HG03025 (cell line): ENCODE data around the gene TOX3.

Experiments used
- ATAC-seq: cut with Tn5 transposase; IDR thresholded peaks from one replicate; pipeline ENCODE4 v1.9.1; 2021; ENCODE audit warnings: mild to moderate bottlenecking, moderate library complexity; ENCODE audit not compliant: unreplicated experiment, low FRiP score

The TOX3 gene

DNA sequence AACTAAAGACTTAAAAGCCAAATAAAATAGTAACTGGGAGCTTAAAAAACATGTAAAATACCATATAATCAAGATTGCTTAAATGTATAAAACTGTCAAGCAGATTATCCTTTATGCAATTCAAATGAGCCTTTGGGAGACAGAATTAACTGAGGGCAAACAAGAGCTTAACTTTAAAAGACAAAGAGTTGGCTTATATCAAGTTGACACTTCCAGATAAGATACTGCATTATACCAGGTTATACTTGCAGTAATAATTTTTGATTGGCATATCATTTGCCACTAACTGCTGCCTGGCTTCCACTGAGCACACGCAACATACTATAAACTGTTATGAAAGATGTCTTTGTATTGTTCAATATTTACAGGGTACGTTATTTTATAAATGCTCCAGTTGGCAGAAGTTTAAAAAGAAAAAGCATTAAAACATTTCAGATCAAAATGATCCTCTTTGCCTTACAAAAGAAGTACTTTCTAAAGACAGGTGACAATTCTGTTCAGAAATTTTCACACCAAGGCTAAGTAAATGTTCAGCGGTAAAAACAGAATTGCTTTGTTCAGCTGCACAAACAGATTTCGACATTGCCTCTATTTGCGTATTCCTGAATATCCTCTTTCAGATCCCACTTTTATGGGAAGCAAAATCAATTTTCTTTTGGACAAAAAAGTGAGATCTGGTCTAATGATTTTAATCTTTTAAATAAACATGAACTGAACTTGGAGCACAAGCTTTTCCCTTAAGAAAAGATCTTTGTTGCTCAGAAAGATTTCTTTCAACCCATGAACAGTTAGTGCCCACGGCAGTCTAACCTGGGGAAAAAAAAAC is 50.7 kb downstream of the TOX3 start:
- ATAC-seq = no peak

DNA sequence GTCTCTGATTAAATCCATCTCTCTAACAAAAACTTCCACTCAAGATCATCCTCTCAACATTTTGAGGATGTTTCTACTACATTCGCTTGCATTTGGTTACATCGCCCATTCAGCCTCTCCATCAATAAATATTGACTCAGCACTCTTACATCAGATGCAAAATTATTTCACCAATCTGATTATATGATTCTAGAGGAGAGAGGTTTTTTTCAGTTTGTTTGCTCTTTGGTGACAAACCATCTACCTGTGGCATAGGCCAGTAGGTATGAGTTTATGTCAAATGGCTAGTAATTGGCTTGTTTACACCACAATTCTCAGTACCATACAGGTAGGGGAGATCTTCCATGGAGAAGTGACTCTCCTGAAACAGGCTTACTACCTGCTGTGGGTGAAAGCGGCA is 52.3 kb downstream of the TOX3 start:
- ATAC-seq = no peak

DNA sequence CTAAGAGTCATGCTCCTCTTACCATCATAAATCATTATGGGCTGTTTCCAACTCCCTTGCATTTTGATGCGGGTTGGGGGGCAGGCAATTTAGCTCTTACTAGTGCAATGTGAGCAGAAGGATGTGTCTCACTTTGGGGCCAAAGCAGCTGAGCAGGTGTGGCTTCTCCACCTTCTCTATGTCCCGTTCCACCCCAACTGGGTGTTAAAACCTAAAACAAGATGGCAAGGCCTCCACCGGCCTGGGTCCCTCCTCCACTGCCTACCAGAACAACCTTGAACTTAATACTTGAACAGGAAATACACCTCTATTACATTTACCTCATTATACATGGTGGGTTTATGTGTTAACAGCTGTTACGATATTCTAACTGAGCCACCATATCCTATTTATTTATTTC is 52.8 kb downstream of the TOX3 start:
- ATAC-seq = no peak

DNA sequence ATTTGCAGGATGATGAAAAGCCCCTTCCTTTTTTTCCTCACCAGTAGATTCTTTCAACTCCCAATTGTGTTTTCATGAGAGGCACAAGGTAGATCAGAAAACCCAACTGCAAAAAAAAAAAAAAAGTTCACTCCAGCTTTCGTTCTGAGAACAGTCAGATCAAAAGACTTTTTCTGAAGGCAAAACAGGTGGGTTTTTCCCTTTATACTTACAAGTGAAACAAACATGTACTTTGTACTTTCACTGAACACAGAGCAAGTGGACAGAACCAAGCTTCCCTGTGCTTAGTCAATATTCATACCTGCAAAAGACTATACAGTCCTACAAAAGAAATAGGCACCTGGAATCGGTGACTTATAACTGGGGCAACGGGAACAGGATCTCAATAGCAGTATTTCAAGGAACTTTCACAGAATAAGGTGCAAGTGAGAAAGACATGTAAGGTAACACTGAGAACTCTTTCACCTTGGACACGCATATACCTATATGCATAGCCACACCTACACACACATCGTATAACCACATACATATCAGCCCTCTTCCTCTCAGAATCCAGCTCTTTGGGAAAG is 54.1 kb downstream of the TOX3 start:
- peak; percentile 63 for ATAC-seq

DNA sequence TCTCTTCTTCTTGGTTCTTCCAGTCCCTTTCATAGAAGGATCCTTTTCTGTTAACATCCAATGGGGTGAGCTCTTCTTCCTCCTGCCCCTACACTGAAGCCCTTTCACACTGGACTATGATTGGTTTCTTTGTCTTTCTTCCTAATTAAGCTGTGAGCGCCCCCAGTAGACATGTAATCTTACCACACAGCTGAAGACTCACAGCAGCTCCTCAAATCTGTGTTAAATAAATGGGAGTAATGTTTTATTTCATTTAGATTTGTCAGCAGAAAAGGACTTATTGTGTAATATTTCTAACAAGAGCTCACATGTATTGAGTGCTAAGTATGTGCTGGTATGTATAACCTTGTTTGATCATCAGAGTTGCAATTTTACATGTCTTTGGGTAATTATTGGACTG is 55.7 kb downstream of the TOX3 start:
- ATAC-seq = no peak

DNA sequence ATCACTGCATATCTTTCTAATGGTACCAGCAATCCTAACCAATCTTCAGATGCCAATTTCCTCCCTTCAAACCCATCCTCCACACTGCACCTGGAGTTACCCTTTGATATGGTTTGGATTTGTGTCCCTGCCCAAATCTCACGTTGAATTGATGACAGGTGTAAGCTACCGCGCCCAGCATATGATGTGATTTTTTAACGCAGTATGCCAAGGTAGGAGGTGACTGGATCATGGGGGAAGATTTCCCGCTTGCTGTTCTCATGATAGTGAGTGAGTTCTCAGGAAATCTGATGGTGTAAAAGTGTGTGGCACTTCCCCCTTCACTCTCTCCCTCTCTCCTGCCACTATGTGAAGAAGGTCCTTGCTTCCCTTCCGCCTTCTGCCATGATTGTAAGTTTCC is 57.0 kb downstream of the TOX3 start:
- no peak for ATAC-seq

DNA sequence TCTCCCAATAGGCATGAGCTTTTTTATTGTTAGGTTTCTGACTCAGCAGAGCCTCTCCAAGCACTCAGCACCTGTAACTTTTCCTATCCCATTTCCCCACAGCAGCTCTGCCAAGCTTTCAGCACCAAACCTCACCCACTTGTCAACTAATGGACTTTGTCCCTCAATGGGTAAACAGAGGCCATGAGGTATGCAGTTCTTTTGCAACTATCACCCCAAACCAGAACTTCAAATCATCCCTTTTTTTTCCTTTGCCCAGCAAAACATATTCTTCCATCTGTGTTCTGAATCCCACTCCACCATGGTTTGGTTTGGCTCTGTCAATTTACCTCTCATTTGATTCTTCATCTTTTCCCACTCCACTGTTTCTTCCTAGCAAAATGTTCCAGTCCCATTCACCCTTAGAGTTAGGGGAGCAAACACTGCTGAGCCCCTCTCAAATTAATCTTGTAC is 58.1 kb downstream of the TOX3 start:
- ATAC-seq = no peak

DNA sequence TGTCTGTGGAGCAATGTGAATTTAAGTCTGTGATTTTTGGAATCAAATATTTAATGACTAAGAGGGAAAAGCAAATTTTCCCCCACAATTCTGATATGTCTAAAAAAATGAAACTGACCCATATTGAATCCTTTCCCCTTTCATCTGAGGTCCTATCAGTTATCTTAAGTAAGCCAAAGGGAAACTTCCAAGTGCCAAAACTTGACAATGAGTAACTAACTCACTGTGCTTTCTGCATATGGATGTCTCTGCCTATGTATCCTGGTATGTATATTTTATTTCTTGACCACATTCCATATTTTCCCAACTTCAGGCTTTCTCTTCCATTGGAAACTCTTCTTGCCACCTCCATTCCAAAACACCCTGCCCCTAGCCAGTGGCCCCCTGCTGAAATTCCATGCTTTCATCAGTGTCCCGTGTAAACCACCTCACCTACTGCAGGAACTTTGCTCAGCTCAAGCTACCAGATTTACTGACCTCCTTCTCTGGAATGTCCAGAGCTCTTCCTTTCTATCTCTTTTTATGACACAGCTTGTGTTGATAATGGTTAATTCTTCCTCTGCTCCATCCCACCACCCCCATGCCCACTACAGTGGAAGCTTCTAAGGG is 59.0 kb downstream of the TOX3 start:
- no peak for ATAC-seq

DNA sequence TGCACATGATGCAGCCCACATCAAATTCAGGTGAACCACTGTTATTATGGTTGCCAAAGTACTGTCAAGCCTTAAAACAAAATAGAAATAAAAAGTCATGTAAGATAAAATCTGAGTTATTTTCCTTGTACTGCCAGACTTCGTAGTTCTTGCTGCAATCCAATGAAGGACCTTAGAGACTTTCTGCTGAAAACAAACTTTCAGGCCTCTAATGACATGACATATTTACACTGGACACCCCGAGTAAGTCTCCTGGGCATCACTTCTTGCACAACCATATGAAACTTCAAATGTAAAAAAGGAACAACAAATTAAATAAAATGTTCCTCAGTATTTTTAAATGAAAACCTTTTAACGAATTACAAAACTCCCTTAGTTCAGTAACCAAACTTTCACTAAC is 66.7 kb downstream of the TOX3 start:
- ATAC-seq = no peak

DNA sequence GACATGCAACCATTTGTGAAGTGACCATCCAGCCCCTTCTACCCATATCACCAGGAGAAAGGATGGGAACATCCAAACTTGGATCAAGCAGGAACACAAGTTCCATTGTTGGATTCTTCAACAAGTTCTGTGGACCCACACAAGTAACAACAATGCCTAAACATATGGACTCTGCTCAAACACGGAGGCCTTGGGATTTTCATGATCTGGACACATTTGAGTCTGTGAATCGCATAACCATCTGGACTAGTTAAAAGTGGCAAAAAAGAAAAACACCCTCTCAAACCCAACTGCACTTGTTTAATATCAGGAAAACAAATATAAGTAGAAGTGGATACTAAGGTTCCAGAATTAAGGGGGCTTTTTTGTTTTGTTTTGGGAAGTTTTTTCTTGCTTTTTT is 70.8 kb downstream of the TOX3 start:
- ATAC-seq = no peak

DNA sequence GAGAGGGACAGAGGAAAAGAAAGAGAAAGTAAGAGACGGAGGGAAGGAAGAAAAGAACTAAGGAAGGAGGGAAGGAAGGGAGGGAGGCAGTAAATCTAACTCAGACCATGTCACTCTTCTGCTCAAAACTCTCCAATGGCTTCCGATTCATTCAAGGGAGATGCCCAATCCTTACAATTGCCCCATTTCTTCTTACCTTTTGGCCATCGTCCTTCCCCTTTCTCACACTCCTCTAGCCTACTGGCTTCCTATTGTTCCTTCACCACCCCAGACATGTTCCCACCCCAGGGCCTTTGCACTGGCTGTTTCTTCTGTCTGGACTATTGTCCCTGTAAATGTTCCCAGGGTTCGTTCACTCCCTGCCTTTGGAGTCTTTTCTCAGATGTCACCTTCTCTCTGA is 72.3 kb downstream of the TOX3 start:
- ATAC-seq = no peak

DNA sequence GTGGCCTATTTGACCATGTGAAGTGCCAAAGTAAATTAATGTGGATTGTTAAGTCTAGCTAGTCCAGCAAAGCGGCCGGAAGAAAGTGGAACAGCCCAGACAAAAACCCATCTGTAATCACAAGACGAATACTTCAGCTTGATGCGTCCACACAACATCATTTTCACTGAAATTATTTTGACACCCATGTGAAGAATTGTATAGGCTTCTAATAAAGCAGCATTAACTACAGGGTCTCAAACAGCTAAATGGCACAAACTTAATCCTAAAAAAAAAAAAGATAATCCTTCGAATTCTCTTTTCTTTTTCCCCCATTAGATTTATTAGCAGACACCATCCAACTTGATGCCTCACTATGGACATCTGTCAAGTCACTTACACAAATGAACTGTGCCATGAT is 73.8 kb downstream of the TOX3 start:
- no peak for ATAC-seq

DNA sequence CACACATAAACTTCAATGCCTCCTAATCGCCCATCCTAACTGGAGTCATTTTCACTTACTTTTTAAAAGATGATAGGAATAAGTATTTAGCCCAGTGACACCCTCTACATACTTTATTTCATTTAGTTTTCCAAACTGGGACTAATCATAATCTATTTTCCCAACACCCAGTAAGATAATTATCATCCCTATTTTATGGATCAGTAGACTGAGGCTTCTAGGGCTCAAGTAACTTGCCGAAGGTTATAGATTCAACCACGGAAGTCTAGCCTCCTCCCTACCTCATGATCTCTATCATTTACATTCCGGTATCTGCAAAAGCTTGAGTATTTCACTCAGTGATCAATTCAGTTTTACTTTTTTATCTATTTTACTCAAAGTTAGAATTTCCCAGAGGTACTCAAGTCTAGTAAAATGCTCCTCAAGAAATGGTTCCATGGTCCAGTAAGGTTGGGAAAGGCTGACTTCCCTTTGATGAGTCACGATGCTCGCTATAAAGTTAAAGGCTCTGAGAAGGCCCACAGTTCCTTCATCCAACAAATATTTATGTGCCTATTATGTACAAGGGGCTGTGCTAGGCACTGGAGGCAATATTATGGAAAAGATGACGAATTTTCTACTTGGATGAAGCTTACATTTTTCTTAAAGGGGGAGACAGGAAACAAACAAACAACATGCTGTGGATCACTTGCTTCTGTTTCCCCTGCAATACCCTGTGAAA is 75.1 kb downstream of the TOX3 start:
- no peak for ATAC-seq

DNA sequence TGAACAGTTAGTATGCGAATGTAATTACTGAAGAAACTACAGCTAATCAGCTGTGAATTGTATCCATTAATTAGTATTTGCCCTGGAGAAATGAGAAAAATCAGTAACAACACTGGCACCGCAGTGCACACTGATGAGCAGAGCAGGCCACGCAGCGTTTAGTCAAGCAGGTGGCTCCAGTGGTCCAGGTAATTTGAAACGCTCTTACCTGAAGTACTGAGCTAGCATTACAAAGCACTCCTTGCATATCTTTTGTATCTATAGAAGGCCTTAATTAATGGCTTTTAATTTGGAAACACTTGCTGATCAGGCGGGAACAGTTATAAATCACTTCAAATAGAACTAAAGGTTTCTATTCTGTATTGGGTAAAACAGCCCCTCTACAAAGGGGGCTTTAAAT is 76.4 kb downstream of the TOX3 start:
- no peak for ATAC-seq

DNA sequence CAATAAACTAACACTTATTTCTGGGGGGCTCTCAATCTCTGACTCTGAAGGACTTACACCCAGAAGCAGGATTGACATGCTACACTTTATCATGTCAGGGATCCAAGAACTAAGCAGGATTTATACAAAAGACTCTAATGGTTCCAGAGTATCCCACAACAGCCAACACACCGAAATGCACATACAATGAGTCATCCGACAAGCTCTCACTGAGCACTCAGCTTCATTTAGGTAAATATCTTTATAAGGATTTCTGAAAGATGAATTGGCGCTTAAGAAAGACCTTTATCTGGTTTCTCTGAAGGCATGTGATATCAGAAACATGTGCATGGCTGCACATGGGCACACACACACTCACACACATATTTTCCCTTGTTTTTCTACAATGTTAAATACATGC is 77.2 kb downstream of the TOX3 start:
- ATAC-seq = no peak

DNA sequence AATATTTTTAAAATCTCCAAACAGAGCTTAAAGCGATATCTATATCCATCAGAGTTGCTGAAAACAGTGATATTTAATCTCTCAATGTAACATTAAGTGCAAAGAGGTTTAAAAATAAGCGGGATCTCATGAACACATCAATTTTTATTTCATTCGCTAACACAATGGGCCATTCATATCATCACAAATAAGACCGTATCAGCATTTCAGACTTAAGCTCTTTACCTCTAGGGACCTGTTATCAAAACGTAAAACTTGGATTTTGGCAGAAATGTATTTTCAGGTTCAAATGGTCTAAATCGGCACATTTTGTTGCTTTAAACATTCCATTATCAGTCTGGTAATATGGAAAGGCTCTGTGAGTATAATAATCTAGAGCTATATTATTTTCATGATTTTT is 77.9 kb downstream of the TOX3 start:
- ATAC-seq = no peak

DNA sequence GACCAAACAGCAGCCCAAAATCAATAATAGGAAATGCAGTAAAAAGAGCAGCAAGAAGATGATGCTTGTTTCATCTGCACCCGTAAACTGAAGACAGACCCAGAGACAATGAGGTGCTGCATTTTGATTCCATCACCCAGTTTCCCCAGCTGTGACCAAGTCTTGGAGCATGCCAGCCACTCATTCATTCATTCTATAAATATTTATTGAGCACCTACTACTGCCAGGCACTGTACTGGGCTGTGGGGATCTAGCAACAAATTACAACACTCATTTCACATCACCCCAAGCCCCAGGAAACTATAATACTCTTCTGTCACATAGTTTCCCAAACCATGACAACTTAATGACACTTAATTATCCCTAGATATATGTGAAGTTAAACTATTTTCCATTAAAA is 79.2 kb downstream of the TOX3 start:
- ATAC-seq = no peak

DNA sequence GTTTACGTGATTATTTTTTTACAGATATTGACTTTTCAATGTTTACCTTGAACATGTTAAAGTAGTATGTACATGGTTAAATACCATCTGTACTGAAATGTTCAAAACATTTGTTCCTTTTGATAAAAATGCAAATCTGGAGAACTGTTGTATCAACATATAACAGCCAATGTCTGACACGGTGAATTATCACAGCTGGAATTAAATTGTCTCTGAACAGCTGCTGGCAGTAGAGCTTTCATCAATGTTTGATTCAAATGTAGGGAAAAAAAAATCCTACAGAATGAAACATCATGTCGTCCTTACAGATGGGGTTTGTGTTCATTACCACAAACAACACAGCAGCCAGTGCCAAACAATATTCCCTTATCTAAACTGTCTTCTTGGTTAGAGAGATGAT is 79.9 kb downstream of the TOX3 start:
- ATAC-seq = no peak

DNA sequence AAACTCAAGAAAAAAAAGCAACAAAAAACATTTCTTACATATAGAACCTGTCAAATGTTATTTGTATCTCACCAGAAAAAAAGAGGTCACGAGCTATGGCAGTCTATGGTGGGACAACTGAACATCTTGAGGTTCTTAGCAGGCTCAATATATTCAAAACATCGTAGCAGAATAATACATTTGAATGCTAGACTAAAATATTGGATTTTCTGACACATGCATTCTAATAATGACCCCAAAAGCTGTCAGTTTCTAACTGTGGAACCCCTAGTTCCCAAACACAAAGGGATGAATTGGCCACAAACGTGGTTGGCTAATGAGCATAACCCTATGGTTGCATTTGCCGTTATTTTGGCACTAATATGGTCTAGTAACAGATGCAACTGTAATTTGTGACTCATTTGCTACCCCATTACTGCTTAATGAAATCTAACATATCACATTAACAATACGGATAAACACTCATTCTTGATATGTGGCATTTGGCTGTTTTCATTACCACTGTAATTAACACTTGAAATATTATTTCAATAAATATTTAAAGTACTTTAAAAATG is 81.2 kb downstream of the TOX3 start:
- ATAC-seq = no peak

DNA sequence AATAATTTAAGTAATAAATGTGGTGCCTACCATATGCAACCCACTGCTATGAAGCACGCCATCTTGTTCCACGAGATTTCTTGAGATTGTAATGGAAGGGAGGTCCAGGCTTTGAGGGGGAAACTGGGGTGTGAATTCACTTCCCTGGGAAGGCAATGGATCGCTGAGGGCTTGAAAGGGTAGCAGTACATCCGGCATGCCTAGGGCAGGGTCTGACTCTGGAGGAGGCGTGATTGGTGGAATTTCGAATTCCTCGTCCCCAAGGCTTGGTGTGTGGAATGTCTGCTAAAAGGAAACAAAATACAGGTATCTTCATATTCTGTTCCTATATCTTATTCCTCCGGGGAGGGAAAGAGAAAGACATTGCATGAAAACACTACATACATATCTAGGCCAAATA is 83.0 kb downstream of the TOX3 start:
- no peak for ATAC-seq

DNA sequence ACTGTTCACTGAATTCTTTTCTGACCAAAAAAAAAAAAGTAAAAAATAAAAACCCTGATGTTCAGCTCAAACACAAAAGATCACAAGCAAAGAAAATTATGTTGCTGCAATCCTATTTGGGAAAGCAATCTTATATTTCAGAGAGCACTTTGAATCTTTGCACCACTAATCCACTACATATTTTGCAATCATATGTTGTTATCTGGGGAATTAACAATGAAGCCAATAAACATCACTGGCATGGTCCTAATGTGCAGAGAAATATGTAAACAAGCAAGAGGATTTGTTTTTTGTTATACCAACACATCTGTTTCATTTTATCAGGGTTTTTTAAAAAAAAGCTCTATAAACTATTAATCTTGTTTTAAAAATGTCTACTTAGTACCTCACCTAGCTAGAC is 84.1 kb downstream of the TOX3 start:
- no peak for ATAC-seq
